GM12875 (cell line): Measurements from ENCODE around the gene OTOF.

ENCODE experiments used
- H3K4me3 ChIP-seq: one replicate; pipeline ENCODE4 v1.5.1; 2011; ENCODE audit warnings: low read depth, low read length, control low read depth
- TF ChIP-seq, protein P1 (sequence below): IDR thresholded peaks from 2 replicates; pipeline ENCODE4 v1.5.1; 2011; ENCODE audit warnings: low read depth, mild to moderate bottlenecking, control low read depth, inconsistent platforms, low read length, moderate library complexity, borderline replicate concordance; ENCODE audit not compliant: insufficient read depth

The OTOF gene

DNA sequence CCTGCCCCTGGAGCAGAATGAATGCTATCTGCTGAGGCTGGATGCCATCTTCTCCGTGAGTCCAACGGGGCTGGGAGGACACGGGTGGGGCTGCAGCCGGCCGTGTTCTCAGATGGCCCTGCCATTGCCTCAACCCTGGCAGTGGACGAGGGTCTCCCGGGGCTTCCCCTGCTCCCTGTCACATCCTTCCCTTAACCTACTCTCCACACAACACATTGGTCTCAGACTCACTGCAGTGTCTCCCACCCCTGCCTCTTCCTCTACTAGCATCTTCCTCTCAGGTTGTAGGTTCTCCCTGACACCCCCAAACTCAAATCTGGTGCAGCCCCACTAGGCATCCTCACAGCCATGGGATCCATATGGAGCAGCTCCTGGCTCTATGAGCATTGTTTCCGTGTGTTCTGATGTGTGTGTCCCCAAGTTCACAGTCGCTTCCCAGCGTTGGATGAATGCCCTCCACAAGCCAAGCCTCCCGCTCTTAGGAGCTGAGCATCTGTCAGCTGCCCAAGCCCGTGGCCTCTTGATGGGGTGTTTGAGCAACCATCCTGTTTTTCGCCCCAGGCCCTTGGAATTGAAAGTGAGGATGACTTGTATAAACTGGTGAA is 27.8 kb downstream of the OTOF start:
- TF ChIP-seq, protein P1, sequence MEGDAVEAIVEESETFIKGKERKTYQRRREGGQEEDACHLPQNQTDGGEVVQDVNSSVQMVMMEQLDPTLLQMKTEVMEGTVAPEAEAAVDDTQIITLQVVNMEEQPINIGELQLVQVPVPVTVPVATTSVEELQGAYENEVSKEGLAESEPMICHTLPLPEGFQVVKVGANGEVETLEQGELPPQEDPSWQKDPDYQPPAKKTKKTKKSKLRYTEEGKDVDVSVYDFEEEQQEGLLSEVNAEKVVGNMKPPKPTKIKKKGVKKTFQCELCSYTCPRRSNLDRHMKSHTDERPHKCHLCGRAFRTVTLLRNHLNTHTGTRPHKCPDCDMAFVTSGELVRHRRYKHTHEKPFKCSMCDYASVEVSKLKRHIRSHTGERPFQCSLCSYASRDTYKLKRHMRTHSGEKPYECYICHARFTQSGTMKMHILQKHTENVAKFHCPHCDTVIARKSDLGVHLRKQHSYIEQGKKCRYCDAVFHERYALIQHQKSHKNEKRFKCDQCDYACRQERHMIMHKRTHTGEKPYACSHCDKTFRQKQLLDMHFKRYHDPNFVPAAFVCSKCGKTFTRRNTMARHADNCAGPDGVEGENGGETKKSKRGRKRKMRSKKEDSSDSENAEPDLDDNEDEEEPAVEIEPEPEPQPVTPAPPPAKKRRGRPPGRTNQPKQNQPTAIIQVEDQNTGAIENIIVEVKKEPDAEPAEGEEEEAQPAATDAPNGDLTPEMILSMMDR: no peak
- H3K4me3 ChIP-seq: no peak overlapping the region

DNA sequence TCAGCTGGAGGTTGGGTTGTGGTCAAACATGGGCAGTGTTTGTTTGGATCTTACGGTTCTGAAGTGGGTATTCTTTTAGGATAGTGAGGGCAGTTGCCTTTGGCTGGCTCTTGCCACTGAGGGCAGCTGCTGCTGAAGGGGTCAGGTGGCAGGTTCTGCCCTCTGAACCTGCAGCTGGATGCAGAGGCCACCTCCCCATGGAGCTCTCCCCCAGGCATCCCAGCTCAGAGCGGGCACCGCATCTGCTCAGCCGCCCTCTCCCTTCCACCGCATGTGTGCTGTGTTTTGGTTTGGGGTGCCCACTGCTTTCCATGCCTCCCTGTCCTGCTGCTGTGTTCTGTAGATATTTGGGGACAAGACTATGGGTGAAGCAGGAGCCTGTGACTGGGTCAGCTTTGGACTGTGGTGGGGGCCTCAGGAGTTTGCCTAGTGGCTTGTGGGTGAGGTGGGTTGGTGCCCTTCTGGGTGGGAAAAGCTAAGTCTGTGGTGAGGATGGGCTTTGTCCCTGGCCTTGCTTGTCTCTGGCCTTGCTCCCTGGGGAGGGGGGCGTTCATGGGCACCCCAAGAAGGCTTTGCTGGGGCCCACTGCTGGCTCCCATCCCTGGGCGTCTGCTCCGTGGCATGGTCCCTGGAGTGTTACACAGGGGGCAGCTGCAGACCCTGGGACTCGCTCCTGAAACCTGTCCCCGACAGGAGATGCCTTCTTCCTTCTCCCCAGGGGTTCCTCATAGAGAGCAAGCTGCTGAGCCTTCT is 28.5 kb downstream of the OTOF start:
- TF ChIP-seq, protein P1: no peak
- H3K4me3 ChIP-seq: no peak overlapping the region

DNA sequence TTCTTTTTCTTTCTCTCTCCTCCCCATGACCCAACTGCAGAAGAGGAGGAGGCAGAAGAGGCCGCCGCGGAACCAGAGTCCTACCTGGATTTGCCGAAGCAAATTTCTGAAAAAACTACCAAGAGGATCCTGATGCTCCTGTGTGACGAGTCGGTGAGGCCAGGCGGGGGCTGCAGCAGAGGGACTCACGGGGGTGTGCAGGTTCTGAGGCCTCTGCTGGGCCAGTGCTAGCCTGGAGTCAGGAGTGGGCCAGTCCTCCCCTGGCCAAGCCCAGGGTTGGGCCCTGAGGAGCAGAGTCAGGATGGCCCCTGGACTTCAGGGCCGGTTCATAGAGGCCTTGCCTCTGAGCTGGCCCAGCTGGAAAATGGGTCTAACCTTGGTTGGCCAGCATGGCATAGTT is 29.3 kb downstream of the OTOF start:
- TF ChIP-seq, protein P1: no peak
- H3K4me3 ChIP-seq: no peak overlapping the region

DNA sequence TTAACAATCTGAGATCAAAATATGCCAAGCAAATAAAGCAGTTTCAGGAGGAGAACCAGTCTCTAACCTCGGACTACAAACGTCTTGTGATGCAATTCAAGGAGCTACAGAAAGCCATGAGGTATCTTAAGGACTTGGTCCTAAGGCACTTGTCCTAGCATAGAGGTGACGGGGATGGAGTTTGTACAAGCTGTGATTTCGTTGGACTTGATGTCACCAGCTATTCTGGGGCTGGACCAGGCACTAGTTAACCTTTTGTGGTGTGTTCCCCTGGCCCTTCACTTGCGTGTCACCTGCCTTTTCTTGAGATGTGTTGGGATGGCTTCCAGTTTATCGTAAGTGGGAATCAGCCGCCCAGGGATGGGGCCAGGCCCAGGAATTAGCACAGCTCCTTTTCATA is 33.7 kb downstream of the OTOF start:
- no peak overlapping the region for H3K4me3 ChIP-seq
- TF ChIP-seq, protein P1: no peak

DNA sequence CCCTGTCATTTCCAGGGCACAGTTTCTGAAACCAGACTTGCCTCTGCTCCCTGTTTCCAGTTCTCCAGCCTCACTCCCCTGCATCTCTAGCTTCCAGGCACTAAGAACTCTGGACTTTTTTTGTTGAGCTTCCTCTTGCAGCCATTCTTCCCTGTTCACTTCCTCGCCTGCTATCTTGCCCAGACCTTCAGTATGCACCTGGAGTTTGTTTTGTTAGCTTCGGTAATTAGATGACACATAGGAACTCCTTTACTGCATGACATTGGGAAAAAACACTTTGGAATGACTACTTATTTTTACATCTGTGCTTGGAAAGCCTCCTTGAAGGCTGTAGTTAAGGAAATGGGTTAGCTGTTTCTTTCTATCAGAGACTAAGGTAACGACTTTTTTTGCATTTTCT is 35.2 kb downstream of the OTOF start:
- H3K4me3 ChIP-seq: no peak overlapping the region
- TF ChIP-seq, protein P1: no peak

DNA sequence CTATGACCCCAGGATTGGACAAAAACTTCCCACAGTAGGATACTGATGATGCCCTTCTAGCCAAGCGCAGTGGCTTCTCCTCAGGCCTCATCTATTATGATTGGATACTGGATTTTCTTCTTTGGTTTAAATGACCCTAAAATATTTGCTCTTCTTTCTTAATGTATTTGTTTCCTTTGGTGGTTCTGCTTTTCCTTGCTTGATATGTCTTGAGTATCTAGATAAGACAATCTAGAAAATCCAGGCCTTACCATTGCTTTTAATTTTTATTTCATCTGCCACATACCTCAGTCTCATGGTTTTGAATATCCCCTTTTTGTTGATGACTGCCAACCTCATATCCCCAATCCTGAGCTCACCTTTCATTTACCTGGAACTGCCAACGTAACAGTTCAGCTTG is 35.6 kb downstream of the OTOF start:
- H3K4me3 ChIP-seq: no peak overlapping the region
- TF ChIP-seq, protein P1: no peak

DNA sequence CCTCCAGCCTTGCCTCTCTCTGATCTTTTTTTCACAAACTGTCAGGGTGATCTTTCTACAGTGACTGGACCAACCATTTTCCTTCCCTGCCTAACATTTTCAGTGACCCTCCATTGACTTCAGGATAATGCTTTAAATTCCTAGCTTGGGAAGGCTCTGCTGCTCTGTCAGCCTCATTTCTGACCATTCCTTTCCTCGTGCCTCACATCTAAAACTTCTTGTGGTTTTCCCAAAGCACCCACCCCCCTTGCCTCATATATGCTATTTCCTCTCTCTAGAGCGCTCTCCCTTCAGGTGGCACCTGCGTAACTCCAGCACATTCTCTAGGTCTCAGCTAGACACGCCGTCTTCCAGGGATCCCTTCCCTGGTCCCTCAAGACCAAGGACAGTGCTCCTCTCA is 39.0 kb downstream of the OTOF start:
- TF ChIP-seq, protein P1: no peak
- H3K4me3 ChIP-seq: no peak overlapping the region
